Measurements from ENCODE around the gene KCNQ1. TPM values are rescaled to one million over a fixed set of nuclear protein-coding genes. Genes with fewer than 3 reads are reported as not detected.

Gene KCNQ1
- total RNA-seq, 4 donors from 2014 or later = 0.81 to 2.2 (median 1.6) TPM

DNA sequence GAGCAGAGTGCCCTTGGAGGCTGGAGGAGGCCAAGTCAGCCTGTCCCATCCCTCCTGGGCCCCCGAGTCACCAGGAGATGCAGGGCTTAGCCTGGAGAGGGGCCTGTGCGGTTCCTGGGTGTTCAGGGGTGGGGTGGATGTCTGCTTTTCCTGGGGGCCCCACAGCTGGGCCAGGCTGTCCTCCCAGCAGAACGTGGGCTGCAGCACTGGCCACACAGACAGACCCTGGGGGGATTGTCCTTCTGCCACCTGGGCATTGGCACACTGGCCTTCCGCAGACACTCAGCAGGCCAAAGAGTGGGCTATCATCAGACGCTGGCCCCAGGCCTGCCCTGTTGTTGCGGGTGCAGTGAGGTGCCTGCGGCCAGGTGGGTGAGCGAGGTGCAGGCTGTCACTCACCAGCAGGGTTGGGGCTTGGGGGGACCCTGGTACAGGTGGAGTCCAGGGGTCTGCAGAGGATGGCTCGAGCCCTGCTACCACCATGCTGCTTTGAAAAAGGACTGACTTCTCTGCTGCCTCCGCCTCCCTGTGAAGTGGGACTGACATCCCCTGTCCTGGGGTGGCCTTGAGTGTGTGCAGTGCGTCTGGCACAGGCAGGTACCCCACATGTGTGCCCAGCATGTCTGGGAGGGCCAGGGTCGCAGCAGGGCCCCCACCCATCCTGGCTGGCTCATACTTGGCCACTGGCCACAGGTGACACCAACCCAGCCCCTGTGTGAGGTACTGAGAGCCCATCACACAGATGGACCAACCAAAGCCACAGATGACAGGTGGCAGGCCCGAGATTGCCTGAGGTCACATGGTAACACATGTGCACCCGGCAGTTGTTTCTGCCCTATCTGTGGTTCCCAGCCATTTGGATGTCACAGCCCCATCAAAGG is 294.0 kb downstream of the KCNQ1 start:
- TF ChIP-seq, protein P1, sequence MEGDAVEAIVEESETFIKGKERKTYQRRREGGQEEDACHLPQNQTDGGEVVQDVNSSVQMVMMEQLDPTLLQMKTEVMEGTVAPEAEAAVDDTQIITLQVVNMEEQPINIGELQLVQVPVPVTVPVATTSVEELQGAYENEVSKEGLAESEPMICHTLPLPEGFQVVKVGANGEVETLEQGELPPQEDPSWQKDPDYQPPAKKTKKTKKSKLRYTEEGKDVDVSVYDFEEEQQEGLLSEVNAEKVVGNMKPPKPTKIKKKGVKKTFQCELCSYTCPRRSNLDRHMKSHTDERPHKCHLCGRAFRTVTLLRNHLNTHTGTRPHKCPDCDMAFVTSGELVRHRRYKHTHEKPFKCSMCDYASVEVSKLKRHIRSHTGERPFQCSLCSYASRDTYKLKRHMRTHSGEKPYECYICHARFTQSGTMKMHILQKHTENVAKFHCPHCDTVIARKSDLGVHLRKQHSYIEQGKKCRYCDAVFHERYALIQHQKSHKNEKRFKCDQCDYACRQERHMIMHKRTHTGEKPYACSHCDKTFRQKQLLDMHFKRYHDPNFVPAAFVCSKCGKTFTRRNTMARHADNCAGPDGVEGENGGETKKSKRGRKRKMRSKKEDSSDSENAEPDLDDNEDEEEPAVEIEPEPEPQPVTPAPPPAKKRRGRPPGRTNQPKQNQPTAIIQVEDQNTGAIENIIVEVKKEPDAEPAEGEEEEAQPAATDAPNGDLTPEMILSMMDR (IDR thresholded peaks at IDR 0.05) = no peak
- no peak for TF ChIP-seq POLR2A (IDR thresholded peaks at IDR 0.05)
- no peak for DNase-seq (ENCODE audit: low spot score in 2 of 2)
- no peak overlapping the region for H3K4me3 ChIP-seq (ENCODE audit: low read depth, poor library complexity, severe bottlenecking)
- WGBS, 2 donors = 93% methylated on average over 8 to 9 of the region's 14 CpGs
- intact Hi-C loops (cut with DNase I; ENCODE audit: low total_unique reads) = no loop called here

DNA sequence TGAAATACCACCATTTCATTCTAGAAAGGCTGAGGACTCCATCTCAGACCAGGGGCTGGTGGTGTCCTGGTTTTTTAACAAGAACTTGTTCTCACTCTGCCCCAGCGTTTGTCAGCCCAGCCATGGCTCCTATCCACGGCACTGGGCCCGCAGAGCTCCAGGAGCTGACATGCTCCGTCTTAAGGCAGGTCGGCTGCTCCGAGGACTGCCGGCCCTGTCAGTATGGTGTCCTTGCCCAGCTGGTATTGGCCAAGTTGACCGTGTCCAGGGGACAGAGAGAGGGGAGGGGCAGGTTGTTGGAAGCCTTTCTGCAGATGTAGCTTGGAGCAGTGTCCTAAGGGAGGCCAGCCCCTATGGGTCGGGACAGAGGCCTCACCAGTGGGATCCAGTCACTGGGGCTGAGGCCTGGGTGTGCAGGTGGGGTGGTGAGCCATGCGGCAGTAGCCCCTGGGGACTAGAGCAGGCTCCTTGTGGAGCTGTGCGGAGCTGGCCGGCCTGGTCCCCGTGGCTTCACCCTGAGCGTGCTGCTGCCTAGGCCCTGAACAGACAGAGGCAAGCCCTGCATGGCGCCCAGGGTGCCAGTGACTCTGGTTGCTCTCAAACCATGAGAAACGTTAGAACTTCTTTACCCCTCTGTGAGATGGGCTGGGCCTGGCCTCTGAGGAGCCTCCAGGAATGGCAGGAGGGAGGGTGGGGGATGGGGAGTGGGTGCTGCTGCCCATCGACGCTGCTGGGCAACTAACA is 294.9 kb downstream of the KCNQ1 start:
- intact Hi-C loops (cut with DNase I; ENCODE audit: low total_unique reads) = no loop called here
- no peak for DNase-seq (ENCODE audit: low spot score in 2 of 2)
- no peak for TF ChIP-seq POLR2A (IDR thresholded peaks at IDR 0.05)
- TF ChIP-seq, protein P1 (IDR thresholded peaks at IDR 0.05) = no peak
- no peak overlapping the region for H3K4me3 ChIP-seq (ENCODE audit: low read depth, poor library complexity, severe bottlenecking)
- 91 to 96% methylated on average over 15 to 18 of the region's 18 CpGs for WGBS, 2 donors

DNA sequence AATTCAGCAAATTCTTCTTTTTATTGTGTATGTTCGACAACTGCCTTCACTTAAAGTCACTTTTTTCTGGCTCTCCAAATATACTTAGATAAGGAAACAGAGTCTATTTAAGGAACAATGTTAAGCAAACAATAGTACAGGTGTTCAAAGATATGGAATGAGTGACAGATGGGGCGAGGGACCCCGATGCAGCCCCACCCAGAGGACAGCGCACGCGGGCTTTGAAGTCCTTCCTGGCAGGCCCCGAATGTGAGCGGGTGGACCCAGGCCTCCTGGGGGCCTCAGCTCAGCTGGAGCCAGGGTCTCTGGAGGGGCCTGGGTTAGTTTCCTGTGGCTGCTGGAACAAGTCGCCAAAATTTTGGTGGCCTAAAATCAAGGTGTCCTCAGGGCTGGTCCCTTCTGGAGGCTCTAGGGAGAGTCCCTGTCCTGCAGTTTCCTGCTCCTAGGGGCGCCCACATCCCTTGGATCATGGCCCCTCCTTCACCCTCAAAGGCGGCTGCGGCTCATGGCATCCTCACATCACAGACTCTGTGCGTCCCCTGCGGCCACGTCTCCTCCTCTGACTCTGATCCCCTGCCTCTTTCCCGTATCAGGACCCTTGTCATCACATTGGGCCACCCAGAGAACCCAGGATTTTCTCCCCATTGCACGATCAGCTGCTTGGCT is 295.6 kb downstream of the KCNQ1 start:
- intact Hi-C loops (cut with DNase I; ENCODE audit: low total_unique reads) = no loop called here
- no peak overlapping the region for H3K4me3 ChIP-seq (ENCODE audit: low read depth, poor library complexity, severe bottlenecking)
- WGBS, 2 donors = 90 to 91% methylated on average over 17 of the region's 17 CpGs
- no peak for TF ChIP-seq POLR2A (IDR thresholded peaks at IDR 0.05)
- TF ChIP-seq, protein P1 (IDR thresholded peaks at IDR 0.05) = no peak
- no peak for DNase-seq (ENCODE audit: low spot score in 2 of 2)

DNA sequence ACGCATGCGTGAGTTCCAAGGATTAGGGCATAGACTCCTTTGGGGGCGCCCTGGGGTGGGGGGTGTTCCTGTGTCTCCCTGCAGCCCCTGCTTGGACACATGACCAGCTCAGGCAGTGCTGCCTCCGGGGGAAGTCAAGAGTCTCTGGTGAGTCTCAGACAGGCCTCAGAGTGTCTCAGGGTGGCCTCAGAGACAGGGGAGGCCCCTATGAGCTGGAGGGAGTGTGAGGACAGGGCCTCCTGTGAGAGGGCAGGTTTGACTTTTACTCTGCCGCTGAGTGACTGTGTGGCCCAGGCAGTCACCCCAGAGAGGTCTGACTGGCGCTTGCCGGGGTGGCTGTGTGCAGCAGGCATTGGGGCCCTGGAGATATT is 296.2 kb downstream of the KCNQ1 start:
- DNase-seq (ENCODE audit: low spot score in 2 of 2) = no peak
- 87 to 92% methylated on average over 7 of the region's 7 CpGs for WGBS, 2 donors
- intact Hi-C loops (cut with DNase I; ENCODE audit: low total_unique reads) = no loop called here
- no peak overlapping the region for H3K4me3 ChIP-seq (ENCODE audit: low read depth, poor library complexity, severe bottlenecking)
- TF ChIP-seq, protein P1 (IDR thresholded peaks at IDR 0.05) = no peak
- TF ChIP-seq POLR2A (IDR thresholded peaks at IDR 0.05) = no peak

DNA sequence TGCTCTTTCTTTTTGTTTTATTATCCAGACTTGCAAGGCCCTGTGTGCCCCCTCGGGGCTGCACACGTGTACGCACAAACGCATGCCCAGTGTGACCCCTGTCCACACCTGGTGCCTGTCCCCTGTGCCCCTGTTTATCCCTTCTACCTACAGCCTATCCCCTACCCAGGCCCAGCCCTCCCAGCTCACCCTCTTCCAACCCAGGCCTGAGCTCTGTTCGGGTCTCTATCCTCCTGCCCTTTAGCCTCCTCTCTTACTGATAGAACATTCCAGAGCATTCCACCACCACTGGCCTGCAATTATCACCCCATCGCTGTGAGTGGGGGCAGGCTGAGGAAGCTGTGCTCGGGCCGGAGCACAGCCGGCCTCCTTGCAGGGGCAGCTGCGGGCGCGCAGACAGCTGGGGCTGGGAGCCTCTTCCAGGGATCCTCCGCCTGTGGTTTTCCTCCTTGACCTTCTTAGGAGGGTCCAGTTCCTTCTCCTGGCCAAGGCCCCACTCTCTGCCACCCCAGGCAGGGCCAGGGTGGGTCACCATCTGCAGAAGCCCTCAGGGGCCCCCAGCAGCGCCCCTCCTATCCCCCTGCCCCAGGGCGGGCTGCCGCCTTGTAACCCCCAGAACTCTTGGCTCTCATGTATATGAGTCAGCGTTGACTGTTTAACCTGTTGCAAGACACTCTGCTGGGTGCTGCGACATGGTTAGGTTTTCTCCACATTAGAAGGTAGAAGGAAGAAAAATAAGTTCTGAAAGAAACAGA is 296.7 kb downstream of the KCNQ1 start:
- no peak for TF ChIP-seq POLR2A (IDR thresholded peaks at IDR 0.05)
- TF ChIP-seq, protein P1 (IDR thresholded peaks at IDR 0.05) = no peak
- H3K4me3 ChIP-seq (ENCODE audit: low read depth, poor library complexity, severe bottlenecking) = no peak overlapping the region
- no peak for DNase-seq (ENCODE audit: low spot score in 2 of 2)
- intact Hi-C loops (cut with DNase I; ENCODE audit: low total_unique reads) = no loop called here
- WGBS, 2 donors = 64 to 66% methylated on average over 18 of the region's 18 CpGs

All from lower leg skin (tissue), 4 donors.